ENCODE measurements around the gene PHF1.

DNA sequence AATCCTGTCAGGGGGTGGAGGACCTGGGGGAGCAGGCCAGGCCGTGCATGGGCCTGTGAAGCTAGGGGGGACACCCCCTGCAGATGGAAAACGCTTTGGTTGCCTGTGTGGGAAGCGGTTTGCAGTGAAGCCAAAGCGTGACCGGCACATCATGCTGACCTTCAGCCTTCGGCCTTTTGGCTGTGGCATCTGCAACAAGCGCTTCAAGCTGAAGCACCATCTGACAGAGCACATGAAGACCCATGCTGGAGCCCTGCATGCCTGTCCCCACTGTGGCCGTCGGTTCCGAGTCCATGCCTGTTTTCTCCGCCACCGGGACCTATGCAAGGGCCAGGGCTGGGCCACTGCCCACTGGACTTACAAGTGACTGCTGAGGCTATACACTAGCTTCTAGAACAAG, 45.3 kb downstream of the PHF1 start:
- TF ChIP-seq, protein P1, sequence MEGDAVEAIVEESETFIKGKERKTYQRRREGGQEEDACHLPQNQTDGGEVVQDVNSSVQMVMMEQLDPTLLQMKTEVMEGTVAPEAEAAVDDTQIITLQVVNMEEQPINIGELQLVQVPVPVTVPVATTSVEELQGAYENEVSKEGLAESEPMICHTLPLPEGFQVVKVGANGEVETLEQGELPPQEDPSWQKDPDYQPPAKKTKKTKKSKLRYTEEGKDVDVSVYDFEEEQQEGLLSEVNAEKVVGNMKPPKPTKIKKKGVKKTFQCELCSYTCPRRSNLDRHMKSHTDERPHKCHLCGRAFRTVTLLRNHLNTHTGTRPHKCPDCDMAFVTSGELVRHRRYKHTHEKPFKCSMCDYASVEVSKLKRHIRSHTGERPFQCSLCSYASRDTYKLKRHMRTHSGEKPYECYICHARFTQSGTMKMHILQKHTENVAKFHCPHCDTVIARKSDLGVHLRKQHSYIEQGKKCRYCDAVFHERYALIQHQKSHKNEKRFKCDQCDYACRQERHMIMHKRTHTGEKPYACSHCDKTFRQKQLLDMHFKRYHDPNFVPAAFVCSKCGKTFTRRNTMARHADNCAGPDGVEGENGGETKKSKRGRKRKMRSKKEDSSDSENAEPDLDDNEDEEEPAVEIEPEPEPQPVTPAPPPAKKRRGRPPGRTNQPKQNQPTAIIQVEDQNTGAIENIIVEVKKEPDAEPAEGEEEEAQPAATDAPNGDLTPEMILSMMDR (conservative IDR thresholded peaks at IDR 0.05), result no peak
- no peak for TF ChIP-seq ZFX (IDR thresholded peaks at IDR 0.05)

Data from C4-2B (cell line).